Hippocampal formation (tissue), 2 donors: ENCODE results near the gene SRSF4.
"Not testable (repeated sequence)": the region's sequence is repeated elsewhere in the genome, so short reads cannot be mapped to it uniquely, and the experiment has no call there.

Experiments used
- DNase-seq, 2 donors: peaks; one replicate each; lab custom pipeline; 2025; lab: John Stamatoyannopoulos, UW

The SRSF4 gene

DNA sequence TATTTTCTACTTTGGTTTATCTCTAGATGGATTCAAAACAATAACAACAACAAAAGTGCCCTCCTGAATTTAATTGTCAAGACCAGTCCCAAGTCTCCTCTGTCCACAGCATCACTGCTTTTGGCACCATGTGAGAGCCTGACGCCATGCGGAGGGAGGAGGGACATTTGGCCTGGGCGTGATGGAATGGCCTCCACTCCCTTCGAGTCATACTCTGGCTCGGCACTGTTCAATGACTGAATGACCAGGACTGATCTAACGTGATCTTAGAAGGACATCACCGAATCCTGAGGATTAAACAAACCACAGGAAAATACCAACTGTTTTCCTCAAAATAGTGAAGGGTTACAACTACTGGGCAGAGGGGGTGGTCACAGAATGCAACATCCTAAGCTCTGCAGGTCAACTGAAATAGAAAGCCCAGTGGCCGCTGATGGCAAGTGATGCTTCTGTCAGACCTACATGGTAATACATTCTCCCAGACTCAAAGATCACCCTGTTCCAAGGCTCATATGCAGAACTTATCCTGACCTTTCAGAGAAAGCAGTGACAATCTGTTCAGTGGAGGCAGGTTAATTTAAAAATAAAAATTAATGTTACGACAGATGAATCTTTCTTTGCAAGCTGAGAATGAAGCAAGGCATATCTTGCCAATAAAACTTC, 19.1 kb downstream of the SRSF4 start:
- DNase-seq: no peak

DNA sequence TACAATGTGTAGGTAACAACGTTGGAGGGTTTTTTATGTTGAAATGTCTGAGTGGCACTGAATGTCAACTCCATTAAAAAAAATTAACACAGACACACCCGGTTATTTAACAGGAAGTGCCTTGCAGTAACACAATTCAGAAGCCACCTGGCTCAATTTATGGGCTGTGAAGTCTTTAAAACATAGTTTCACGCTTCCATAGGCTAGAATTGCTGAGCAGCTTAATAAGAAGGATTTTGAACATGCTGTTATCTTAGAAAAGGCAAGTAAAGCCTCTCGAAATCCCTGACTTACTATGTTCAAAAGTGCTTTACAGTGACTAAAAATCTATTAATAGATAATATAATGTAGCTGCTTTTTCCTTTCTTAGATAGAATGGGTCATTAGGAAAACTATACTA, 19.7 kb downstream of the SRSF4 start:
- DNase-seq: no peak

DNA sequence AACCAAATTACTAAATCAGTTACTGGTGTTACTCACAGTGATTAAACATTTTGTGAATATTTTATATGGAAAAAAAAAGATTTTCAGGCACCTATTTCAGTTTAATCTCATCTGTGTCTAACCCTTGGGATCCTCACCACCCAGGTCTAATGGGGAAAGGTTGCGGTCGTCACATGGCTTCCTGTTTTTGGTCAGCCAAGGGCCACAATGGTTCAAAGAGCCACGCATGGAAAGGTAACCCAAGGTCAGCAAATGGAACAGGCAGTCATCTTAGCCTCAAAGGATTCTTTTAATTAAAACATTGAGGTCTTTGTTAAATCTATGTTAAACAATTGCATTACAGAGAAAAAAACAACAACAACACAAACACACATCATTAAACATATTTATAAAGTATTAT, 21.9 kb downstream of the SRSF4 start:
- DNase-seq: no peak

DNA sequence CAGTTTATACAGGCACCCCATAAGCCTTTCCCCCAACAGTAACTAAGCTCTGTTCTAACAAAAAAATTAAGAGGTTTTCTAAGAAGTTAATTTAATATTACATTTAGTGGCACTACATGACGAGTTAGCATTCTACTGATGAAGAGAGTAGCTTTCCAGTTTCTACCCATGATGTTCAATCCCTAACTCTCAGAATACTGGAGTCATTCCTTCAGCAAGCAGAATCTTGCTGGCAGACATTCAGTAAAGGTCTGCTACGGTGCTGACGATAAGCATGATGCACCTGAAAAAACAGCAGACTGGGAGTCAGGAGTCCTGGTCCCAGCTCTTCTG, 24.5 kb downstream of the SRSF4 start:
- no peak for DNase-seq

DNA sequence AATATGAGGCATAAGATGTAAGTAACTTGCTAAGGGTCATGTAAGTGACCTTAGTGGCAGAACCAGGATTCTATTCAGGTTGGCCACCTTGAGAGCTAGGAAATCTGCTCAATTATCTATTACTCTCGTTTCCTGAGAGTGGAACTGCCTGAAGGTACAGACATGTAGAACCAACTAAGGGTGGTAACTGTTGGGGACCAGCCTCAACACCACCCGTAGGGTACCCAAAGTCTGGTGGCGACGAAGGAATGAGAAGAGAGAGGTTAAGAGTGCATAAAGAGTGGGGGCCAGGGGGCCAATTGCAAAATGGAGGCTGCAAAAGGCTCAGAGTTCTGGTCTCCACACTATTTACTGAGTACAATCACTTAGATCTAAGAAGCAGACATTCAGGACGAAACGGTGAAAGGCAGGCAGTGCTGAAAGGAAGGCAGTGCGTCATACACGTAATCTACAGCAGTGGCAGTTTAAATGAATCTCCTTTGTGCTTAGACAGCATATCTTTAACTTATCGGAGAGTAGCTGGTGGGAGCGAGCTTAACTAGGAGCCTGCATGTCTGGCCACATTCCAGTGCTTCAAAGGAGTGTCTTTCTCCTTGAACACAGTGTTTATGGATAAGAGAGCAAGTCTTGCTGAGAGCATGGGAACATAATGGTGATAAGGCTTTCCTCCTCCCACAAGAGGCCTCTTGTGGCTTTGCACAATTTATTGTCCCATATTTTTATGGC, 25.0 kb downstream of the SRSF4 start:
- DNase-seq: no peak

DNA sequence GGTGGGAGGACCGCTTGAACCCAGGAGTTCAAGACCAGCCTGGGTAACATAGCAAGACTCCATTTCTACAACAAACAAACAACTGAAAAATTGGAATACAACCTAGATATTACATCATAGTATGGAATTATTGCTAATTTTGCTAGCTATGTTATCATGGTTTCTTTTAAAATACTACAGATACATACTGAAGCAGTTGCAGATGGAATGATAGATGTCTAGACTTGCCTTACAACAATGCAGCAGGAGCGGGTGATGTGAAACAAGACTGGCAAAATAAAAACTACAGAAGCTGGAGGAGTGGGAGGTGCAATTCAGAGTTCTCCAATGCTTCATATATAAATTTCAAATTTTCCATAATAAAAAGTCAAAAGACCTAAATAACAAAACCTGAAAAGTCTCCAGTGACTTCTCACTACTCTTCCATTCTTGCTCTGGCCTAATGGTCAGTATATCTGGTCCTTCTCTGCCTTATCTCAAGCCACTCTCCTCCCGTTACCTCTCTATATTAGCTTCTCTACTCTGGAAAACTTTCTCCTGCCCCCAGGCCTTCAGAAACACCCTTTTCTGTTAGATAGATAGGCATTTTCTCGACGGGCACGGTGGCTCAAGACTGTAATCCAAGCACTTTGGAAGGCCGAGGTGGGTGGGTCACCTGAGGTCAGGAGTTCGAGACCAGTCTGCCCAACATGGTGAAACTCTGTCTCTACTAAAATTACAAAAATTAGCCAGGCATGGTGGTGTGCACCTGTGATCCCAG, 29.5 kb downstream of the SRSF4 start:
- no peak for DNase-seq

GRCh38 chr1:29150346-29150745, 31.4 kb downstream of the SRSF4 start:
- not testable (repeated sequence) for DNase-seq

DNA sequence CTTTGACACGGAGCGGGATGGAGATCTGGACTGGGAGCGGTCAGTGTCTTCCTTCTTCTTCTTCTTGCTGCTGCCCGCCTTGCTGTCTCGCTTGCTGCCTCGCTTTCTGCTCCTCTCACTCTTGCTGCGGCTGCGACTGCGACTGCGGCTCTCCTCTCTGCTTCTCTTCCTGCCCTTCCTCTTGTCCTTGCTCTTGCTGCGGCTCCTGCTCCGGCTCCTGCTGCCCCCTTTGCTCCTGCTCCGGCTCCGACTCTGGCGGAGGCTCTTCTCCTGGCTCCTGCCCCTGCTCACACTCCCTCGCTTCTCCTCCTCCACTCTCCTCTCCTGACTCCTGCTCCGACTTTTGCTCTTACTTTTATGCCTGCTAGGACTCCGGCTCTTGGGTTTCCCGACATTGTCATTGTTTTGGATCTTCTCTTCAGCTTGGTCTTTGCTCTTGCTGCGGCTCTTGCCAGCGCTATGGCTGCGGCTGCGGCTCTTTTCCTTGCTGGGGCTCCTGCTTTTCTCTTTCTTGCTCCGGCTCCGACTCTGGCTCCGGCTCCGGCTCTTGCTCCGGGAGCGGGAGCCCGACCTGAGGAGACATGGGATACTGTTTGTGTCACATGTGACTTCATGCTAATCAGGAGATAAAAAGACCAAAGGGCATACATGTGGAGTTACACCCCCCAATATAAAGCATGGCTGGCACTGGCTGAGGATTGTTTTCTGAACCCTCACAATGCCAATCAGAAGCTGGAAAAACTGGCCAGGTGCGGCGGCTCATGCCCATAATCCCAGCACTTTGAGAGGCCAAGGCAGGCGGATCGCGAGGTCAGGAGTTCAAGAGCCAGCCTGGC, 32.8 kb downstream of the SRSF4 start:
- DNase-seq: no peak

- DNase-seq: no peak
These were observed 35.8 kb downstream of the SRSF4 start for GRCh38 chr1:29145739-29146437.

DNA sequence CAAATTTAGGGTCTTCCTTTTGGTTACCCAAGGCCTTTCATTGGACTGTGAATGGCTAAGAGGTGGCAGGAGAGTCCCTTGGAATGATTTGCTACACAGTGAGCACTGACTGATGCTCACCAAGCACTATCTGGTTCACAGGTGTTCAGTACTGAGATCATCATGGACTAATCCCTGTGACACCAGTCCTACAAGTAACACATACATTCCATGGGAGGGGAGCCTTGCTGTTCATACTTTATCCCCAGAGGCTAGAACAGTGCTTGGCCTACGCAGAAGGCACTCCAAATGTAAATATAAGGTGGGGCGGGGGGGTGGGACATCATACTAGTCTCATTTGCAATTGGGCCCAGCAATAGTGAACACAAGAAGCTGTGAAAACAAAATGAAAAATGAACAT, 37.5 kb downstream of the SRSF4 start:
- no peak for DNase-seq

DNA sequence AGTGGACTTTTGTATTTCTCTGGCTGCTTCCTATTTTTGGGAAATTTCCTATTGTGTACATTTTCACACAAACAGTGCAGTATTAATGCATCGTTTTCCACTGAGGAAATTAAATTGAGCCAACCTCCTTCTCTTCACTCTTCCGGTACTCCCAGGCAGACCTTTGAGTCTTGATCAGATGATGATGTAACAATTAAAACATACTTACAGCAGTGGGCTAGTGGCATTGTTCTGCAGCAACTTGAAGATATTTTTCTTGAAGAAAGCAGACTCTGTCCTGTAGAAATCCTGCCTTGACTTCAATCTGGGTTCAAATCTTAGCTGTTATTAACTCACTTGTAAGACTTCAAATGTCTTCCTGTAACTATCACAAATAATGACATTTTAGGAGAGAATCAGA, 39.0 kb downstream of the SRSF4 start:
- DNase-seq: no peak

GRCh38 chr1:29136391-29136915, 45.2 kb downstream of the SRSF4 start:
- DNase-seq: no peak

DNA sequence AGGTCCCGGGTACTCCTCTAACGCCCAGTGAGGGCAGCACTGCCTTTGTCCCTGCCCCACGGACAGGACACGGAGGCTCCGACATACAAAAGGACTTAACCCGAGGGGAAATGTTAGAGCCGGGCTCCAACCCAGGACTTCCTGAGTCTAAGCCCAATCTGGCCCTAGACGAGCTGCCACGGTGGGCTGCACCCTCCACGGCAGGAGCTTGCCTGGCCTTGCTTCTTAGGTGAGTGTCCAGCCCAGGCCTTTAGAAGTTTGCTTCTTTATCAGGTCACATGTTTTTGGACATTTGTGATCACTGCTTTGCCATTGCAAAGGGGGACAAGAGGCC, 47.0 kb downstream of the SRSF4 start:
- no peak for DNase-seq

DNA sequence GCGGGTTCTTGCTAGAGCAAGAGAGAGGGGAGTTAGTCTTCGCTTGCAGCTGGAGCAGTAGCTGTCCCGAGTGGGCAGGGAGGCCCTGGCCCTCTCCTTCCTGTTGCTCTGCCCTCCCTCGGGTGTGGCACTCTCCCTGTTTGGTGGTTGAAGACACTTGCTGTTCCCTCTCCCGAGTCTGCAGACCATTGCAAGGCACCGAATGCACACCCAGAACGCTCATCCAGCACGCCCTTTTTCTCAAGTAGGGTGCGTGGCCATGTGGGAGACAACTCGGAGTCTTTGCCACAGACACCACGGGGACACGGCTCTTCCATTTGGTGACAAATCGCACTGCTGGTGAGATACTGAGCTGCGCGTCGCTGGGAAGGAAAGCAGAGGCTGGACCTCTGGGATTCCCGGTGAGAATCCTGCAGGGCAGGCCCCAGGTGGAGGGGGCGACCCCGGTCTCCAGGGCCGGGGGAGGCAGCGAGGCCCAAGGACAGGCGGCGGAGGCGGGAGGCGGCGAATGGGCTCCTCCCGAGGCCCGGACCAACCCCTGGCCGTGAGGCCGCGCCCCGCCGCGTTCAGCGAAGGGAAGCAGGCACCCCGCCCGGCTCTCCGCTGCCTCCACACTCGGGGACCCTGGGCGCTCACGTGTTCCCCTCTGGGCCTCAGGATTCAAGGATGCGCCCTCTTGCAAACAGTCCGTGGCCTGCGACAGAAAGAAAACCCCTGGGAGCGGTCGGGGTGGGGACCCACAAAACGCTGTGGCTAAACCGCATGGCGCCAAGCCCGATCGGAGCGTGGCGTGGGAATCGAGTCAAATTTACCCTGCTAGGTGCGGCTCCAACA, 47.6 kb downstream of the SRSF4 start:
- DNase-seq: no peak

DNA sequence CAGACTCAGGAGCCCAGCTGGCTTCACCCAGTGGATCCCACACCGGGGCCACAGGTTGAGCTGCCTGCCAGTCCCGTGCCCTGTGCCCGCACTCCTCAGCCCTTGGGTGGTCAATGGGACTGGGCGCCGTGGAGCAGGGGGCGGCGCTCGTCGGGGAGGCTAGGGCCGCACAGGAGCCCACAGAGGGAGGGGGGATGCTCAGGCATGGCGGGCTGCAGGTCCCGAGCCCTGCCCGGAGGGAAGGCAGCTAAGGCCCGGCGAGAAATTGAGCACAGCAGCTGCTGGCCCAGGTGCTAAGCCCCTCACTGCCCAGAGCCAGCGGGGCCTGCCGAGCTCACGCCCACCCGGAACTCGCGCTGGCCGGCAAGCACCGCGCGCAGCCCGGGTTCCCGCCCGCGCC, 50.6 kb downstream of the SRSF4 start:
- DNase-seq: not testable (repeated sequence)

GRCh38 chr1:29129916-29130315, 51.8 kb downstream of the SRSF4 start:
- no peak for DNase-seq

- DNase-seq: no peak
These were observed 53.0 kb downstream of the SRSF4 start for GRCh38 chr1:29128739-29129138.

DNA sequence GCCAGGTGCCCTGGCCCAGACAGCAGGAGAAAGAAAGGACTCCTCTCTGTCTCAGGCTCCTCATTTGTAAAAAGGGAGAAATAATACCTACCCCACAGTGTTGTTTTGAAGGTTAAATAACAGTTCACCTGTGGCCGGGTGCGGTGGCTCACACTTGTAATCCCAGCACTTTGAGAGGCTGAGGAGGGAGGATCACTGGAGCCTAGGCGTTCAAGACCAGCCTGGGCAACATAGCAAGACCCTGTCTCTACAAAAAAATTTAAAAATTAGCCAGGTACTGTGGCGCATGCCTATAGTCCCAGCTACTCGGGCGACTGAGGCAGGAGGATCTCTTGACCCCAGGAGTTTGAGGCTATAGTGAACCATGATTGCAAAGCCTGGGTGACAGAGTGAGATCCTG, 55.5 kb downstream of the SRSF4 start:
- no peak for DNase-seq

- no peak for DNase-seq
These were observed 55.9 kb downstream of the SRSF4 start for GRCh38 chr1:29125788-29126187.

DNA sequence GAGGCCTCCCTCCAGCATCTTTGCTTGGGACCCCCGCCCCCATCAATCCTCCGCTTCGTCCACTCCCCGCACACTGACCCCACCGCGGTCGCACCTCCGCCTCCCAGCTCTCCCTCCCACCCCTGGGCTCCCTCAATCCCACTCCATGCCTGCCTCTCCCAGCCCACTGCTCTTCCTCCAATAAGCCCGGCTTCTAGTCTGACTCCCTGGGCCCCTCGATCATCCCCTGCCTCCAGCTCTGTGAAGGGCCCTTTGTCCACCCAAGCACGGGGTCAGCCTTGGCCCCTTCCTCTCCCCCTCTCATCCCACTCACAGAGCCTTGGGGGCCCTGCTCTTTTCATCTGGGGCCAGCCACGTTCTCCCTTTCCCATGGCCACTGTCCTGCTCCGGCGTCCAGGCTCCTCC, 56.5 kb downstream of the SRSF4 start:
- DNase-seq: no peak
